GM21737 (cell line): ENCODE results near the gene RAD54L.
A peak's percentile ranks its signal among the peaks of the same experiment; 100 is the strongest.
"Not testable (repeated sequence)": the region's sequence is repeated elsewhere in the genome, so short reads cannot be mapped to it uniquely, and the experiment has no call there.

Experiments used
- ATAC-seq: cut with Tn5 transposase; IDR thresholded peaks from one replicate; pipeline ENCODE4 v1.9.1; 2021; ENCODE audit warnings: mild to moderate bottlenecking, moderate library complexity; ENCODE audit not compliant: unreplicated experiment

Gene RAD54L

DNA sequence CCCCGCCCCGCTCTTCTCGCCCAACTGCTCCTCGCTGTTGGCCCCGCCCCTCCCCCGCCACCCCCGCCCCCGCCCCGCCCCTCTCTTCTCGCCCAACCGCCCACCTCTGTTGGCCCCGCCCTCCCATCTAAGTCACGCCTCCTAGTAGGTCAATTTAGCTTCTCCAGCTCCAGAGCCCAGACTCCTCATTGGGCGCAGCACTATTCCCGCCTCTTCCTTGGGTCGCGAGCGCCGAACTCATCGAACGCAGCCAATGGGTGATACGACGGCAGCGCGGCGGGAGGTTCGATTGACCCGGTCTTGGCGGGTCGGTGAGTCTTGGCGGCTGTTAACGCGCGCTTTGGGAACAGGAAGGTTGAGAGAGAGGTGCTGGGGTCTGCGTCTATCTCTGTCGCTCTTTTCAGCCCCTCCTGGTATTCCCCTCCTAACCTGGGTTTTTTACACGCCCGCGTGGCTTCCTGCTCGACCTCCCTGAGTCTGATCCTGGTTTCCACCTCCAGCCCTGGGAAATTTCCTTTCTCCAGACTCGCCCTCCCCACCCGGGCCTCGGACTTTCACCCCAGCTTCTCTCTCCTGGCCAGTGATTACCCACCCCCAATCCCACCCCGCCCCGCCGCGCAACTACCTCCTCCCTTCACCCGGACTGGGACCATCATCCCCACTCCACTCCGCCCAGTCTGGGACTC lies at the start of gene RAD54L:
Gene RAD54L (plus strand): TSS at position 328 of the 686 bp plus-strand sequence. CDS start 643 bp downstream, outside the sequence.
- ATAC-seq: peak; percentile 93

DNA sequence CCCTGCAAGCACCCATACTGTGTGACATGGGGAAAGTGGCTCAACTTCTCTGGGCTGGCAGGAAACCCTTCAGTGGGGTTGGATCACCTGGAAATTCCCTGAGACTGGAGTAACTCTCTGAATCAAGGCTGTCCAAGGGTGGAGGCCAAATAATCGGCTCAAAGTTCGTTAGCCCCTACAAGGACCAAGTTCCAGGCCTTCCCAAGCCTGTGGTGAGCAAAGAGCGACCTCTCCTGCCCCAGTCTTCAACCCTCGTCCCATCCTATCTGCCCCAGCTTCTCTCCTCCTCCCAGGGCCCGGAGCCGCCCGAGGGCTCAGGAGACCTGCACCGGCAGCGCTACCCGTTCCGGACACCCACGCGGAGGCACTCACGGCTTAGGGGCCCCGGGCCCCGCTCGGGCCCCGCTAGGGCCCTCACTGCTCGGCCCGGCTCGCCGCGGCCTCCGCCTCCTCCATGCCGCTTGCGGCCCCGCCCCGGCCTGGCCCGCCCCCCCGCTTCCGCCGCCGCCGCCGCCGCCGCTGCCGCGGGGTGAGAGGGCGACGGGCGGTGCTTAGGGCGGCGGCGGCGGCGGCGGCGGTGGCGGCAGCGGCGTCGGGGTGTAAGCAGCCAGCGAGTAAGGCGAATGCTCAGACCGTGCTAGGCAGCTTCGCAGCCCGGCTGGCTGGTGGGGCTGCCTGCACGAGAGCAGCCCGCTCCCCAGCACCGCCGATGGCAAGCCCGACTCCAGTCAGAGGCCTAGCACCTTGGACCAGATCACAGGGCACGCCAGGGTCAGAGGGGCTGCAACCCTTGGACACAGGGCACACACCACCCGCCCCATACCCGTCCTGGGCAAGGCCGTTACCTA lies 49.4 kb upstream of the RAD54L start, which contains the start of gene POMGNT1:
Gene POMGNT1 (minus strand): TSS at position 471 of the 848 bp plus-strand sequence. CDS start 613 bp downstream, outside the sequence.
- ATAC-seq: peak; percentile 80

DNA sequence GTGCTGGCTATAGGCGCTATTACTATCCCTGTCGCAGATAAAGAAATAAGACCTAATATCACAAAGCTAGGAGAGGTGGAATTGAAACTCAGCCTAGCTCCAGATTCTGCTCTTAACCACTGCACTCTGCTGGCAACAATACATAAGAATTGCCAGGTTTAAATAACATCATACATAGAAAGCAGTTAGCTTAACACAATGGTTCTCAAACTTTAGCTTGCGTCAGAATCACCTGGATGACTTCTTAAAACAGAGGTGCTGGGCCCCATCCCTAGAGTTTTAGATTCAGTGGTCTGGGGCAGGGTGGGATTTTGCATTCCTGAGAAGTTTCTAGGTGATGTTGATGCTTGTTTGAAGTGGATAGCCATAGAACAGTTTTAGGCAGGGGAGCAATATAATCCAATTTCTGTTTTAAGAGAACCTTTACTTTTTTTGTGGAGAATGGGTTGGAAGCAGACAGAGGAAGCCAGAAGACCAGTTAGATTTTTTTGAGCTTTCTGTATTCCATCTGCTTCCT lies 48.3 kb upstream of the RAD54L start:
- ATAC-seq: no peak

DNA sequence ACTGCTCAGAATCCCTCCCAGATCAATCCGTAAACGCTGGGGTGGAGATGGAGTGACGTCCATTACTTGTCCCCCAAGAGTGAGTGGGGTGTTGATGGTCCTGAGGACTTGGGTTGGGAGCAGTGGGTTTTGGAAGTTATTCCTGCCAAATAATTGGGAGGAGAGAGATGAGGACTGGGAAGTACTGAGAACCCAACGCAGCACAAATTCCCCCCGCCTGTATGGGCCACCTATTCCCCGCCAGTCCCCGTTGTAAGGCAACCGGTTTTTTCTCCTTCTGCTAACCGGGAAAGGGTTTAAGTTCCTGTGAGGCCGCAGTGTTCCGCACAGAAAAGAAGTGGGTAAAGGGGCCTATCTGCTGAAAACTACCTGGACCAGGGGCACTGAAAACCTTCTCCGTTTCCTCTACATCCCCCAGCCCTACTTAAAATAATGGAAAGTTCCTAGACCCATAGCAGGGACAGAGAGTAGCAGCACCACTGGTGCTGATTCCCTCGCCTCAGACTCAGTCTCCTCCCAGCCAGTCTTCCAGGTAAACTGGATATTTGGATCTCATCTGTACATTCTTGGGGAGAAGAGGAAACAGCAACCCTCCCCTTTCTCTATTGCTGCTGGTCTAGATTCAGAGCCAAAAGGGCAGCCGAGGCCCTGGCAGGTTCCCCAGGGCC lies 43.7 kb upstream of the RAD54L start:
- ATAC-seq: no peak

DNA sequence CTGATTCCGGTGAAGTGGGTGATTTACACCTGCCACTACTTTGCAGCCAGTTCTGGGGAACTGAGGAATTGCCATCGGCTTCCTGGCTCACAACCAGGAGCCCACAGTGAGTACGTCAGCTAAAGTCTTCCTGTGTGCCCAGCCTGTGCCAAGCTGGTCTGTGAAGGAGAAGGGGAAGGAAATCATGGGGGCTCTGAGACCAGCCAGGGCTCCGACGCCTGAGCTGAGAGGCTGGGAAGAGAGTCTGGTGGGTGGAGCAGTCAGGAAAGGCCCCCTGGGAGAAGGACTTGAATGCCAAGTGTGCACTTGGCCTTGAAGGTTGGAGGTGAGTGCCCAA lies 43.2 kb upstream of the RAD54L start:
- no peak for ATAC-seq

DNA sequence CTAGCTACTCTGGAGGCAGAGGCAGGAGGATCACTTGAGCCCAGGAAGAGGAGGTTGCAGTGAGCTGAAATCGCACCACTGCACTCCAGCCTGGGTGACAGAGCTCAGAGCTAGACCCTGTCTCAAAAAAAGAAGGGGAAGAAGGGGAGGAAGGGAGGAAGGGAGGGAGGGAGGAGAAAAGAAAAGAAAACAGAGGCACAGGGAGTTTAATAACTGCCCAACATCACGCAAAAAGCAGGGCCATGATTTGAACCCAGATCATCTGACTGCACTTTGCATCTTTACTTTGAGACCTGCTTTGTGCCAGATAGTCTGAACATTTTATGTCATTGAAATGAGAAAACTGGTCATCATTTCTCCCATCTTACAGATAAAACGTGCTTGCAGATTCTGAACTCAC lies 42.4 kb upstream of the RAD54L start:
- ATAC-seq: no peak

DNA sequence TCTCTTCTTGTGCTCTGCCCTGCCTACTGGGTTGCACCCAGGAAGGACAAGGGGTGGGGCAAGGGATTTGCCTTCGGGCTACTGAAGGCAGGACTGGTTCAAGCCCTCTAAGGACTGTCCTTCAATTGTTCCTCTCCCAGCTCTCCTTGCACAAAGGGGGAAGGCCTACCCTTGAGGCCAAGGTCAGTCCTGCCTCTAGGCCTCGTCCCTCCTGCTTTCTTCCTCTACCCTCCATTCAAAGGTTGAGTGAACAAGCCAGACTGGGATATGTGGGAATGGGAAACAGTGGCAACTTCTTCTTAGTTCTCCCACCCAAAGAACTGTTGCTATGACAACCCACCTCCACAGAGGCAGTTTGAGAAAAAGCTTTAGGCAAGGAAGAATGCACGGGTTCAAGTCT lies 41.8 kb upstream of the RAD54L start:
- no peak for ATAC-seq

DNA sequence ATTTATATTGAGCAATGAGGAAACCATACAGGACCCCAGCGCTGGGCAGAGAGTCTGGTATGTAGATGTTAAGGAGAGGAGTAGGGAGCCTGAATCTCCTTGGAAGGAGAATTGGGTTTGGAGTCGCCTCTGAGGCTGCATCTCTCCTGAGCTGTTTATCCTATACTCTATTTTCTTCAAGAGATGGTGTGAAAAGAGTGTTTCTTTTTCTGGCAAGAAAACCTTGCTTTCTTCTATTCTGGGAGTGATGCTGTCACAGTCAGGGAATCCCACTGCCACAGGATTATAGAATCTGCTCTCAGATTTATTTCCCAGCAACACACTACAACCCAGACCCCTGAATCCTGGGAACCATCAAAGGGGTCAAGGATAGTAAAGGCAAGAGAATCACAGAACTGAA lies 41.2 kb upstream of the RAD54L start:
- ATAC-seq: no peak

DNA sequence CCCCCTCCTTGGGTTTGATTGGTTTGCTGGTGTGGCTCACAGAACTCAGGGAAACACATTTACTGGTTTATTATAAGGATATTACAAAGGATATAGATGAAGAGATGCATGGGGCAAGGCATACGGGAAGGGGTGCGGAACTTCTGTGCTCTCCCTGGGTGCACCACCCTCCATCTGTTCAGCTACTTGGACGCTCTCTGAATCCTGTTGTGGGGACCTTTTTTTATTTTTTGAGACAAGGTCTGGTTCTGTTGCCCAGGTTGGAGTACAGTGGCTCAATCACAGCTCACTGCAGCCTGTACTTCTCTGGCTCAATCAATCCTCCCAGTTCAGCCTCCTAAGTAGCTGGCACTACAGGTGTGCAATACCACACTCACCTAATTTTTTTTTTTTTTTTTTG lies 37.0 kb upstream of the RAD54L start:
- no peak for ATAC-seq

DNA sequence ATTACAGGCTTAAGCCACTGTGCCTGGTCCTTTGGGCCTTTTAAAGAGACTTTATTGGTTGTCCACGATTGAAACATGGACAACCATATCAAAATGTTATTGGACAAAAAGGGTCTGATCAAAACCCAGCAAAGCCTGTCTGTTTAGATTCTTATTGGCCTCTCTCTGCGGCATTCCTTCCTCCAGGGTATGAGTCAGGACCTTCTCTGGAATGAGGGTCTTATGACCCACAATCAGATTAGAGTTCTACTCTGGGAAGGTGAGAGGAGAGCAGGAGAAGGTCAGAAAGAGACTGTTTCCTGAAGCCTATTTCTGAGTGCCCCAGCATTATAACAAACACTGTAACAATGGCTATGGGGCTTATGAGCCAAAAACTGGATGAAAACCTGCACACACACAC lies 36.5 kb upstream of the RAD54L start:
- ATAC-seq: no peak

DNA sequence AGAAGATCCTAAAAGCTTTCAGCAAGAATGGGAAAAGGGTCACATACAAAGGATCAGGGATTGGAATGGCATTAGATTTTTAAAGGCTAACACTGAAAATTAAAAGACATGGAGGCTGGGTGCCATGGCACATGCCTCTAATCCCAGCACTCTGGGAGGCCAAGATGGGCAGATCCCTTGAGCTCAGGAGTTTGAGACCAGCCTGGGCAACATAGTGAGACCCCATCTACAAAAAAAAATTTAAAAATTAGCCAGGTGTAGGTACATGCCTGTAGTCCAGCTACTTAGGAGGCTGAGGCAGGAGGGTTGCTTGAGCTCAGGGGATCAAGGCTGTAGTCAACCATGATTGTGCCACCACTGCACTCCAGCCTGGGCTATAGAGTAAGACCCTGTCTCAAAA lies 32.1 kb upstream of the RAD54L start:
- no peak for ATAC-seq

DNA sequence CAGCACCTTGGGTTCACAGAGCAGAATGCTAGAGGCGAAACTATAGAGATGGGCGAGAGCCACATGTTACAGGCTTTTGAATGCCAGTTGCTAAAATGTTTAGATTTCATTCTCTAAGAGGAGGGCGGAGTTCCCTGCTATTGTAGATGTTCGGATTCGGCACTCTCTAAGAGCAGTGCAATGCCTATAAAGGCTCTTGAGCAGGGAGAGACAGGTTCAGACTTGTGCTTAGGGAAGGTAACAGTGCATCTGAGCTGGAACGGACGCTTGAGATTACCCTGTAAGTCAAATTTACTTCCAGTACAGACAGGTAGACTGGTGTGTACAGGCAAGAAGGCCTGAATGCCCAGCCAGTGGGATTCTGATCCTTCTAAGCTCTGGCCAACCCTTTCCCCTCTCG lies 29.1 kb upstream of the RAD54L start:
- ATAC-seq: no peak

DNA sequence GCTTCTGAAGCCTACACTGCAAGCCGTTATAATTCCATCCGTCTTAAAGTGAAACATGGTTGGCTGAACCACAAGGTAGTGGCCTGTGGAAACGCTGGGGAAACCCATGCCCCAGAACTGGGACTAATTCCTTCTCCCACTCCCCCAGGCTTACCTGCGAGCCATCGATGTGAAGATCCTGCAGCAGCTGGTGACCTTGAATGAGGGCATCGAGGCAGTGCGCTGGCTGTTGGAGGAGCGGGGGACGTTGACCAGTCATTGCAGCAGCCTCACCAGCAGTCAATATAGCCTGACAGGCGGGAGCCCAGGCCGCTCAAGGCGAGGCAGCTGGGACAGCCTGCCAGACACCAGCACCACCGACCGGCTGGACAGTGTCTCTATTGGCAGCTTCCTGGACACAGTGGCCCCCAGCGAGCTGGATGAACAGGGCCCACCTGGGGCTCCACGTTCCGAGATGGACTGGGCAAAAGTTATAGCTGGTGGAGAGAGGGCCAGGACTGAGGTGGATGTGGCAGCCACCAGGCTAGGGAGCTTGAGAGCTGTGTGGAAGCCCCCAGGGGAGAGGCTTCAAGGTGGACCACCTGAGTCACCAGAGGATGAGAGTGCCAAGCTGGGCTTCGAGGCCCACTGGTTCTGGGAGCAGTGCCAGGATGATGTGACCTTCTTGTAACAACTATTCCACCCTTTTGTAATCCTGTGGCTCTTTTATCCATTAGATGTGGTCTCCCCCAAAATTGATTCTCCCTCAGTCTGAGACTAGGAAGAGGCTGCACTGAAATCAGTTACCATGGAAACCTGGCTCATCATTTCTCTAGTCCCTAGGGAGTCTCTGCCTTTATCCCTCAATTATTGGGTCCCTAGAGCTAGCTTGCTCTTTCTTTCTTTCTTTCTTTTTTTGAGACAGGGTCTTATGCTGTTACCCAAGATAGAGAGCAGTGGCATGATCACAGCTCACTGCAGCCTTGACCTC lies 27.7 kb upstream of the RAD54L start:
- no peak for ATAC-seq

DNA sequence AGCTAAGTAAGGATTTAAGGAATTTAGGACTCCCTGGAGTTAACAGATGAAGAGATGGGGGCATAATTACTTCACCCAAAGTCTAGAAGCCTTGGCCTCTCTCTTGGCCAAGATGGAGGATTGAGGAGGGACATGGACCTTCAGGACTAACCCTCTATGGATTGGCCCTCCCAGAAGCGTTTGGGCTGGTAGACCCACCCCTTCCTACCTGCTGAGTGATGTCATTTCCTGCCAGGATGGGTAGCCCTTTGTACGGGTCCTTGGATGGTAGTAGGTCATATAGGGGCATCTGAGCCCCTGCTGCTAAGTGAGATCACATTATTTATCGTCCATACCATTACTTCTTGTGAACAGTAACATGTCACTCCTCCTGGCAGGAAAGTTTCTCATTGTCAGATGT lies 26.8 kb upstream of the RAD54L start:
- ATAC-seq: no peak

DNA sequence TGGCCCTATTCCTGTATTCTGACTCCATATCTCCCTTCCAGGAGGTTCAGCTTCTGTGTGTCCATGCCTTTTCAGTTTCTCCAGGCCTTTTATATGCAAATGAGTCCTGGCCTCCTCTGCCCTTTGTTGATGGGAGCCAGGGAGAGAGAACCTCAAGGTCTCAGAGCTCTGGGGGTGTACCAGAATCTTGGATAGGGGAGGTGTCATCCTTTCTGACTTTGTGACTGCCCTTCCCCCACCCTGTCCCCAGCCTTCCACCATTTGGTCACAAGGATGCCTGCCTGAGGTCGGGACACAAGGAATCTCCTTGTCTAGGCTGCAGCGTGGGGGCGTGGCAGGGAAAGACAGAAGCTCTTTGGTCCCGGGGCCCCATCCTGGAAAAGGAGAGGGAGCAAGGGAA lies 25.8 kb upstream of the RAD54L start:
- no peak for ATAC-seq

DNA sequence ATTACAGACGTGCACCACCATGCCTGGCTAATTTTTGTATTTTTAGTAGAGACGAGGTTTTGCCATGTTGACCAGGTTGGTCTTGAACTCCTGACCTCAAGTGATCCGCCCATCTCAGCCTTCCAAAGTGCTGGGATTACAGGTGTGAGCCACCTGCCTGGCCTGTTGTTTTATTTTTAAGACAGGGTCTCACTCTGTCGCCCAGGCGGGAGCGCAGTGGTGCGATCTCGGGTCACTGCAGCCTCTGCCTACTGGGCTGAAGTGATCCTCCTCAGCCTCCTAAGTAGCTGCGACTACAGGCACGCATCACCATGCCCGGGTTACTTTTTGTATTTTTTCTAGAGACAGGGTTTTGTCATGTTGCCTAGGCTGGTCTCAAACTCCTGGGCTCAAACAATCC lies 24.5 kb upstream of the RAD54L start:
- ATAC-seq: not testable (repeated sequence)

DNA sequence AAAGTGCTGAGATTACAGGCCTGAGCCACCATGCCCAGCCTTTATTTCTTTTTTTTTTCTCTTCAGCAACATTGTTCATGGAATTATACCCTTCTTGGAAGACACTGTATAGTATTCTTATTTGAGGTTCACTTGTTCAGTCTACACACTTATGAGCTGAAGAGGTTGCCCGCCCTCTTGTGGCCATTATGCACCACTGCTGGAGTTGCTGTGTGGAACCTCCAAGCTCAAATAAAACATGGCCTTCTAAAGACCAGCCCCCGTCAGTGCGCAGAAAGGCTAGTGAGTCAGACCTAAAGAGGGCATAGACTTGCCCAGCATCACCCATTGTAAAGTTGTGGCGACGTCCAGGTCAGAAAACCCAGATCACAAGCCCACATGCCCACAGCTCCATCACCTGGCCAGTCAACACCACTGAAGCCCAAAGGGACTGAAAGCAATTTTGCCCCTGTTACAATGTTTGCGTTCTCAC lies 24.1 kb upstream of the RAD54L start:
- peak; percentile 73 for ATAC-seq

DNA sequence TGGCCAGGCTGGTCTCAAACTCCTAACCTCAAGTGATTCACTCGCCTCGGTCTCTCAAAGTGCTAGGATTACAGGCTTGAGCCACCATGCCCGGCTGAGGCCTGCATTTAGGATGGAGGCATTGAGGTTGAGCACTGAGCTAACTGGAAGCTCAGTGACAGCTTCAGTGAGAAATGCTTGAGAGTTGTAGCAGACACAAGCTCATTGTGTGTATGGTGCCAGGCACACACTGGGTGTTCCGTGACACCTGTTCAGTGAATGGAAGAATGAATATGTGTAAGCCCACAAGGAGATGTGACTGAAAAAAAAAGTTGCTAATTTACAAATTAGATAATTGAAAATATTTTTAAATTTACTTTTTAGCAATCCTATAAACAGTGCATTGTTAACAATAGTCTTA lies 22.6 kb upstream of the RAD54L start:
- no peak for ATAC-seq

DNA sequence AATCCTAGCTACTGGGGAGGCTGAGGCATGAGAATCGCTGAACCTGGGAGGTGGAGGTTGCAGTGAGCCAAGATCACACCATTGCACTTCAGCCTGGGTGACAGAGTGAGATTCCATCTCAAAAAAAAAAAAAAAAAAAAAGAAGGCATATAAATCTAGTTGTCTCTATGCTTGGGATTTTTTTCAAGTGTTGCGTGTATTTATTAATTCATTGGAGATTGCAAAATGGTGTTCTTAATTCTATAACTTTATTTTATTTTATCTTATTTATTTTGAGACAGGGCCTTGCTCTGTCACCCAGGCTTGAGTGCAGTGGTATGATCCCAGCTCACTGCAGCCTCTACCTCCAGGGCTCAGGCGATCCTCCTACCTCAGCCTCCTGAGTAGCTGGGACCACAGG lies 16.3 kb upstream of the RAD54L start:
- ATAC-seq: not testable (repeated sequence)

DNA sequence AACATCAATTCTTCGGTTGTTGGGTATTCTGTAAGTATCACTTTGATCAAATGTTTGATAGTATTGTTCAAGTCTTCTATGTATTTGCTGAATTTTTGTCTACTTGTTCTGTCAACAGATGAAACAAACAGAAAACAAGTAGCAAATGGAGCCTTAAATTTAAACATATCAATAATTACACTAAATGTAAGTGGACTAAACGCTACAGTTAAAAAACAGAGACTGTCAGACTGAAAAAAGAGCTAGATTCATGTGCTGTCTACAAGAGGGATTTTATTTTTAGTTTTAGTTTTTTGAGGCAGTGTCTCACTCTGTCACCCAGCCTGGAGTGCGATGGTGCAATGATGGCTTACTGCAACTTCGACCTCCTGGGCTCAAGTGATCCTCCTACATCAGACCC lies 10.7 kb upstream of the RAD54L start:
- ATAC-seq: no peak
